ENCODE data around the gene MGAT5. TPM values are rescaled to one million over a fixed set of nuclear protein-coding genes. Genes with fewer than 3 reads are reported as not detected.

Gene MGAT5
- total RNA-seq, 4 donors from 2014 or later, result 34.1 to 47.5 (median 42.6) TPM

- Histone ChIP-seq H3K9me3 (no peaks in the 10 kb centered on the region), H3K27me3 (no peaks in the 10 kb centered on the region), H3K27ac (peak overlapping the region in 3 of 4 donors; percentile 50 to 74 (median 63)), H3K4me1 (peaks cover 0 to 58% (median 46%) of the 10 kb centered on the region in 4 donors), H3K36me3 (no peaks in the 10 kb centered on the region), H3K4me3 (no peak overlapping the region)
- no peak for DNase-seq (ENCODE audit: low spot score in 2 of 2)
- WGBS, 2 donors, result 70 to 73% methylated on average over 8 of the region's 8 CpGs
- TF ChIP-seq EP300 (IDR thresholded peaks at IDR 0.05), result no peak
Measured at GRCh38 chr2:134259994-134260393, 6.1 kb downstream of the MGAT5 start.

GRCh38 chr2:134260713-134261112, 6.8 kb downstream of the MGAT5 start:
- peak overlapping the region in 3 of 4 donors; percentile 50 to 74 (median 63) for H3K27ac ChIP-seq
- no peaks in the 10 kb centered on the region for H3K9me3 ChIP-seq
- H3K4me3 ChIP-seq, result no peak overlapping the region
- no peaks in the 10 kb centered on the region for H3K27me3 ChIP-seq
- 14 to 15% methylated on average over 2 of the region's 2 CpGs for WGBS, 2 donors
- peaks cover 0 to 57% (median 46%) of the 10 kb centered on the region in 4 donors for H3K4me1 ChIP-seq
- peak in 1 of 2 donors; percentile 50 for DNase-seq (ENCODE audit: low spot score in 2 of 2)
- no peaks in the 10 kb centered on the region for H3K36me3 ChIP-seq
- TF ChIP-seq EP300 (IDR thresholded peaks at IDR 0.05), result no peak
- TF ChIP-seq CTCF (IDR thresholded peaks at IDR 0.05), result no peak

- no peak overlapping the region for H3K4me3 ChIP-seq
- TF ChIP-seq CTCF (IDR thresholded peaks at IDR 0.05) (no peak), POLR2A (IDR thresholded peaks at IDR 0.05) (no peak), EP300 (IDR thresholded peaks at IDR 0.05) (peak in 1 of 2 donors; percentile 16)
- 67 to 68% methylated on average over 6 of the region's 6 CpGs for WGBS, 2 donors
- H3K9me3 ChIP-seq, result no peaks in the 10 kb centered on the region
- no peaks in the 10 kb centered on the region for H3K36me3 ChIP-seq
- peaks cover 0 to 57% (median 46%) of the 10 kb centered on the region in 4 donors for H3K4me1 ChIP-seq
- H3K27me3 ChIP-seq, result no peaks in the 10 kb centered on the region
- H3K27ac ChIP-seq, result peak overlapping the region; percentile 18 to 77 (median 56)
- DNase-seq (ENCODE audit: low spot score in 2 of 2), result no peak
Measured at GRCh38 chr2:134261398-134262131, 7.7 kb downstream of the MGAT5 start.

- no peaks in the 10 kb centered on the region for H3K9me3 ChIP-seq
- 97 to 98% methylated on average over 2 of the region's 2 CpGs for WGBS, 2 donors
- TF ChIP-seq EP300 (IDR thresholded peaks at IDR 0.05) (no peak), POLR2A (IDR thresholded peaks at IDR 0.05) (no peak), CTCF (IDR thresholded peaks at IDR 0.05) (no peak)
- peaks cover 0 to 57% (median 44%) of the 10 kb centered on the region in 4 donors for H3K4me1 ChIP-seq
- DNase-seq (ENCODE audit: low spot score in 2 of 2), result no peak
- no peaks in the 10 kb centered on the region for H3K36me3 ChIP-seq
- no peaks in the 10 kb centered on the region for H3K27me3 ChIP-seq
- H3K4me3 ChIP-seq, result no peak overlapping the region
- H3K27ac ChIP-seq, result peak overlapping the region in 3 of 4 donors; percentile 26 to 77 (median 32)
Measured at GRCh38 chr2:134262684-134263083, 8.8 kb downstream of the MGAT5 start.

- no peaks in the 10 kb centered on the region for H3K27me3 ChIP-seq
- no peaks in the 10 kb centered on the region for H3K9me3 ChIP-seq
- no peak for DNase-seq (ENCODE audit: low spot score in 2 of 2)
- 76 to 81% methylated on average over 5 of the region's 5 CpGs for WGBS, 2 donors
- peaks cover 0 to 13% (median 0%) of the 10 kb centered on the region in 3 donors for H3K36me3 ChIP-seq
- H3K4me1 ChIP-seq, result peaks cover 0 to 5% (median 0%) of the 10 kb centered on the region in 4 donors
- no peak overlapping the region for H3K4me3 ChIP-seq
- no peak for TF ChIP-seq CTCF (IDR thresholded peaks at IDR 0.05)
- no peak for TF ChIP-seq EP300 (IDR thresholded peaks at IDR 0.05)
- TF ChIP-seq POLR2A (IDR thresholded peaks at IDR 0.05), result no peak
- no peak overlapping the region for H3K27ac ChIP-seq
Measured at GRCh38 chr2:134268265-134268664, 14.4 kb downstream of the MGAT5 start.
